C4-2B (cell line): ENCODE data around the gene DKC1.

Experiments
- ZFX ChIP-seq: fragments of 450-650 bp; IDR thresholded peaks from 2 replicates; pipeline ENCODE4 v1.6.1; 2017
- TF ChIP-seq, protein P1 (sequence below): fragments of 450-650 bp; conservative IDR thresholded peaks from 2 replicates; pipeline ENCODE4 v1.5.1; 2017; ENCODE audit warnings: mild to moderate bottlenecking

DNA sequence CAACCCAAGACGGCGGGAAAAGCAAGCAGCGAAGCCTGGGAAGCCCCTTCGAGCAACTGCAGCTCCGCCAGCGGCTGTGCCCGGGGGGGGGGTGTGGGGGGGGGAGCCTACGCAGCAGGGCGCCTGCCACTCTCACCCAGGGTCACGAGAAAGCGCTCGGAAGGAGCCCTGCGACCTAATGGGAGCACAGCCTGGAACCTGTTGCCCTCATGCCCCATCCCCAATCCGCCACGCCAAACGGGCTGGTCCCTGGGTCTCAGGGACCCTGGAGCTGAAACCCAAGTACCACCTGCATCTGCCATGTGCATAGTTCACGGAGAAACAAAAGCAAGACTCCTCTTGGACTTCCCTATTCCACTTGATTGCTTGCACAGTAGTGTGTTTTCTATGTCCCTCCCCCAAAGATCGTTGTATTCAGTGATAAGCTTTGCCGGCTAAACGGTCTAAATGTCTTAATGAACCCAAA, 11.4 kb upstream of the DKC1 start:
- TF ChIP-seq, protein P1, sequence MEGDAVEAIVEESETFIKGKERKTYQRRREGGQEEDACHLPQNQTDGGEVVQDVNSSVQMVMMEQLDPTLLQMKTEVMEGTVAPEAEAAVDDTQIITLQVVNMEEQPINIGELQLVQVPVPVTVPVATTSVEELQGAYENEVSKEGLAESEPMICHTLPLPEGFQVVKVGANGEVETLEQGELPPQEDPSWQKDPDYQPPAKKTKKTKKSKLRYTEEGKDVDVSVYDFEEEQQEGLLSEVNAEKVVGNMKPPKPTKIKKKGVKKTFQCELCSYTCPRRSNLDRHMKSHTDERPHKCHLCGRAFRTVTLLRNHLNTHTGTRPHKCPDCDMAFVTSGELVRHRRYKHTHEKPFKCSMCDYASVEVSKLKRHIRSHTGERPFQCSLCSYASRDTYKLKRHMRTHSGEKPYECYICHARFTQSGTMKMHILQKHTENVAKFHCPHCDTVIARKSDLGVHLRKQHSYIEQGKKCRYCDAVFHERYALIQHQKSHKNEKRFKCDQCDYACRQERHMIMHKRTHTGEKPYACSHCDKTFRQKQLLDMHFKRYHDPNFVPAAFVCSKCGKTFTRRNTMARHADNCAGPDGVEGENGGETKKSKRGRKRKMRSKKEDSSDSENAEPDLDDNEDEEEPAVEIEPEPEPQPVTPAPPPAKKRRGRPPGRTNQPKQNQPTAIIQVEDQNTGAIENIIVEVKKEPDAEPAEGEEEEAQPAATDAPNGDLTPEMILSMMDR = no peak
- no peak for TF ChIP-seq ZFX
